GM12878 (cell line): ENCODE data around the gene SRSF8.

Source experiments
- ATF3 ChIP-seq: IDR thresholded peaks from 2 replicates; pipeline ENCODE4 v1.6.1; 2011; ENCODE audit warnings: low read depth, mild to moderate bottlenecking, low read length, moderate library complexity, borderline replicate concordance; ENCODE audit errors: extremely low read depth
- CTCF ChIP-seq, 3 experiments: IDR thresholded peaks in 2 of 3; conservative IDR thresholded peaks in 1 of 3; 2 replicates each; pipeline ENCODE4 v1.5.1; 2011; ENCODE audit warnings: low read depth in 3 of 3, low read length in 3 of 3, mild to moderate bottlenecking in 3 of 3, control low read depth in 2 of 3, moderate library complexity in 2 of 3, inconsistent platforms in 1 of 3, mixed read lengths in 1 of 3; ENCODE audit not compliant: control insufficient read depth in 2 of 3, insufficient read depth in 1 of 3; ENCODE audit errors: extremely low read depth in 1 of 3
- EGR1 ChIP-seq, 2 experiments: IDR thresholded peaks; 1 replicate in 1 of 2; 2 replicates in 1 of 2; pipeline ENCODE4 v1.6.1; 2011 to 2012; ENCODE audit warnings: low read depth in 2 of 2, low read length in 2 of 2, borderline replicate concordance in 1 of 2, mild to moderate bottlenecking in 1 of 2, moderate library complexity in 1 of 2
- EZH2 ChIP-seq: IDR thresholded peaks from 2 replicates; pipeline ENCODE4 v1.6.1; 2012; ENCODE audit warnings: low read depth, mild to moderate bottlenecking, control low read depth, inconsistent platforms, low read length, borderline replicate concordance; ENCODE audit not compliant: control insufficient read depth
- FOXK2 ChIP-seq: fragments of 450-650 bp; IDR thresholded peaks from 2 replicates; pipeline ENCODE4 v1.6.1; 2017; ENCODE audit warnings: mild to moderate bottlenecking, moderate library complexity
- MAX ChIP-seq: IDR thresholded peaks from 2 replicates; pipeline ENCODE4 v1.6.1; 2012; ENCODE audit warnings: low read depth, low read length, improper control_type of control experiment
- NRF1 ChIP-seq: conservative IDR thresholded peaks from 2 replicates; pipeline ENCODE4 v1.6.1; 2011; ENCODE audit warnings: mild to moderate bottlenecking, low read depth, low read length, improper control_type of control experiment
- PKNOX1 ChIP-seq: fragments of 450-650 bp; IDR thresholded peaks from 2 replicates; pipeline ENCODE4 v1.6.1; 2016; ENCODE audit warnings: mild to moderate bottlenecking
- REST ChIP-seq: IDR thresholded peaks from 2 replicates; pipeline ENCODE4 v1.6.1; 2012; ENCODE audit warnings: mild to moderate bottlenecking, low read depth, low read length
- SP1 ChIP-seq: IDR thresholded peaks from one replicate; pipeline ENCODE4 v1.6.1; 2011; ENCODE audit warnings: low read depth, low read length
- STAT1 ChIP-seq: fragments of 450-650 bp; conservative IDR thresholded peaks from 2 replicates; pipeline ENCODE4 v1.6.1; 2014; ENCODE audit warnings: antibody characterized with exemption, mild to moderate bottlenecking
- YY1 ChIP-seq: IDR thresholded peaks from 2 replicates; pipeline ENCODE4 v1.6.1; 2011; ENCODE audit warnings: low read depth, mild to moderate bottlenecking, low read length

- TF ChIP-seq SP1 (no peak), NRF1 (no peak), STAT1 (no peak), MAX (no peak), FOXK2 (no peak), YY1 (no peak), ATF3 (no peak), EZH2 (no peak), PKNOX1 (no peak), CTCF (IDR thresholded peaks at IDR 0.05 in 2 of 3, conservative IDR thresholded peaks at IDR 0.05 in 1 of 3; ENCODE audit: control insufficient read depth in 2 of 3, extremely low read depth in 1 of 3, insufficient read depth in 1 of 3, low read depth in 3 of 3, low read length in 3 of 3) (no peak), EGR1 (IDR thresholded peaks at IDR 0.05; ENCODE audit: borderline replicate concordance in 1 of 2, low read depth in 2 of 2, low read length in 2 of 2) (no peak), REST (no peak)
These were observed 12.4 kb upstream of the SRSF8 start for GRCh38 chr11:95054356-95054755.
